ENCODE data around the gene CTNNBIP1. TPM values are rescaled to one million over a fixed set of nuclear protein-coding genes. Genes with fewer than 3 reads are reported as not detected.

The CTNNBIP1 gene
- total RNA-seq, 1 donor from 2014 or later = 106 TPM

GRCh38 chr1:9905010-9905409, 5.1 kb downstream of the CTNNBIP1 start:
- DNase-seq (ENCODE audit: low spot score) = no peak
- TF ChIP-seq CTCF (IDR thresholded peaks at IDR 0.05; ENCODE audit: unreplicated experiment) = no peak
- H3K36me3 Mint-ChIP-seq (ENCODE audit: low read depth, unreplicated experiment) = peaks cover 16% of the 10 kb centered on the region
- H3K27ac Mint-ChIP-seq (ENCODE audit: unreplicated experiment) = no peak overlapping the region
- H3K4me3 Mint-ChIP-seq (ENCODE audit: unreplicated experiment) = no peak overlapping the region
- H3K4me1 Mint-ChIP-seq (ENCODE audit: unreplicated experiment) = peaks cover 22% of the 10 kb centered on the region
- peaks cover 4% of the 10 kb centered on the region for H3K27me3 Mint-ChIP-seq (ENCODE audit: unreplicated experiment)
- H3K9me3 Mint-ChIP-seq (ENCODE audit: unreplicated experiment) = no peaks in the 10 kb centered on the region

- Mint-ChIP-seq H3K36me3 (ENCODE audit: low read depth, unreplicated experiment) (peaks cover 16% of the 10 kb centered on the region), H3K4me1 (ENCODE audit: unreplicated experiment) (peaks cover 22% of the 10 kb centered on the region), H3K27me3 (ENCODE audit: unreplicated experiment) (peaks cover 4% of the 10 kb centered on the region), H3K9me3 (ENCODE audit: unreplicated experiment) (no peaks in the 10 kb centered on the region), H3K27ac (ENCODE audit: unreplicated experiment) (no peak overlapping the region), H3K4me3 (ENCODE audit: unreplicated experiment) (no peak overlapping the region)
- no peak for TF ChIP-seq CTCF (IDR thresholded peaks at IDR 0.05; ENCODE audit: unreplicated experiment)
- DNase-seq (ENCODE audit: low spot score) = no peak
These were observed 5.5 kb downstream of the CTNNBIP1 start for GRCh38 chr1:9904596-9904995.

- H3K4me3 Mint-ChIP-seq (ENCODE audit: unreplicated experiment) = no peak overlapping the region
- no peak for TF ChIP-seq CTCF (IDR thresholded peaks at IDR 0.05; ENCODE audit: unreplicated experiment)
- peaks cover 10% of the 10 kb centered on the region for H3K36me3 Mint-ChIP-seq (ENCODE audit: low read depth, unreplicated experiment)
- no peak for DNase-seq (ENCODE audit: low spot score)
- peaks cover 16% of the 10 kb centered on the region for H3K4me1 Mint-ChIP-seq (ENCODE audit: unreplicated experiment)
- no peaks in the 10 kb centered on the region for H3K9me3 Mint-ChIP-seq (ENCODE audit: unreplicated experiment)
- H3K27me3 Mint-ChIP-seq (ENCODE audit: unreplicated experiment) = peaks cover 1% of the 10 kb centered on the region
- H3K27ac Mint-ChIP-seq (ENCODE audit: unreplicated experiment) = no peak overlapping the region
These were observed 6.1 kb downstream of the CTNNBIP1 start for GRCh38 chr1:9903801-9904527.

- H3K27me3 Mint-ChIP-seq (ENCODE audit: unreplicated experiment) = no peaks in the 10 kb centered on the region
- H3K27ac Mint-ChIP-seq (ENCODE audit: unreplicated experiment) = no peak overlapping the region
- no peak for TF ChIP-seq CTCF (IDR thresholded peaks at IDR 0.05; ENCODE audit: unreplicated experiment)
- H3K9me3 Mint-ChIP-seq (ENCODE audit: unreplicated experiment) = no peaks in the 10 kb centered on the region
- peaks cover 3% of the 10 kb centered on the region for H3K4me1 Mint-ChIP-seq (ENCODE audit: unreplicated experiment)
- H3K36me3 Mint-ChIP-seq (ENCODE audit: low read depth, unreplicated experiment) = peaks cover 3% of the 10 kb centered on the region
- H3K4me3 Mint-ChIP-seq (ENCODE audit: unreplicated experiment) = no peak overlapping the region
- no peak for DNase-seq (ENCODE audit: low spot score)
These were observed 8.0 kb downstream of the CTNNBIP1 start for GRCh38 chr1:9902060-9902452.
